ENCODE data around the gene ZNF862. TPM values are rescaled to one million over a fixed set of nuclear protein-coding genes. Genes with fewer than 3 reads are reported as not detected.

Gene ZNF862
- total RNA-seq, 1 experiment from 2014 or later, result 42.4 TPM

- Histone ChIP-seq H3K4me2 (no peak overlapping the region), H3K27ac (no peak overlapping the region), H3K4me3 (no peak overlapping the region), H3F3A (ENCODE audit: insufficient read depth, low read depth) (no peaks in the 10 kb centered on the region), H3K36me3 (ENCODE audit: low read depth) (no peaks in the 10 kb centered on the region), H3K79me2 (ENCODE audit: low read depth) (no peaks in the 10 kb centered on the region), H3K9me2 (ENCODE audit: insufficient read depth) (no peaks in the 10 kb centered on the region), H3K27me3 (ENCODE audit: insufficient read depth, low read depth) (peaks cover 44% of the 10 kb centered on the region), H3K4me1 (replicated peaks; ENCODE audit: insufficient read depth) (no peaks in the 10 kb centered on the region), H3K9me3 (ENCODE audit: insufficient read depth, low read depth) (no peaks in the 10 kb centered on the region), H2AFZ (no peak overlapping the region), H4K20me1 (ENCODE audit: insufficient read depth) (no peaks in the 10 kb centered on the region)
- BruUV-seq (replicated peaks), result no TSS peak
- intact Hi-C loops (cut with micrococcal nuclease; ENCODE audit: unreplicated experiment), result no loop called here
- TF ChIP-seq, protein P1, sequence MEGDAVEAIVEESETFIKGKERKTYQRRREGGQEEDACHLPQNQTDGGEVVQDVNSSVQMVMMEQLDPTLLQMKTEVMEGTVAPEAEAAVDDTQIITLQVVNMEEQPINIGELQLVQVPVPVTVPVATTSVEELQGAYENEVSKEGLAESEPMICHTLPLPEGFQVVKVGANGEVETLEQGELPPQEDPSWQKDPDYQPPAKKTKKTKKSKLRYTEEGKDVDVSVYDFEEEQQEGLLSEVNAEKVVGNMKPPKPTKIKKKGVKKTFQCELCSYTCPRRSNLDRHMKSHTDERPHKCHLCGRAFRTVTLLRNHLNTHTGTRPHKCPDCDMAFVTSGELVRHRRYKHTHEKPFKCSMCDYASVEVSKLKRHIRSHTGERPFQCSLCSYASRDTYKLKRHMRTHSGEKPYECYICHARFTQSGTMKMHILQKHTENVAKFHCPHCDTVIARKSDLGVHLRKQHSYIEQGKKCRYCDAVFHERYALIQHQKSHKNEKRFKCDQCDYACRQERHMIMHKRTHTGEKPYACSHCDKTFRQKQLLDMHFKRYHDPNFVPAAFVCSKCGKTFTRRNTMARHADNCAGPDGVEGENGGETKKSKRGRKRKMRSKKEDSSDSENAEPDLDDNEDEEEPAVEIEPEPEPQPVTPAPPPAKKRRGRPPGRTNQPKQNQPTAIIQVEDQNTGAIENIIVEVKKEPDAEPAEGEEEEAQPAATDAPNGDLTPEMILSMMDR (conservative IDR thresholded peaks at IDR 0.05), result no peak
- no peak for TF ChIP-seq EZH2 (IDR thresholded peaks at IDR 0.05; ENCODE audit: low read depth)
- no peak for DNase-seq
- CTCF ChIA-PET, result interaction anchor here (0.7 kb wide), 1 partner anchor 75 kb away, joined by 4 read pairs; no protein-coding TSS in a partner anchor
- POLR2A ChIA-PET (ENCODE audit: unreplicated experiment), result no interaction called here
Observed at GRCh38 chr7:149813254-149814035, 24.7 kb upstream of the ZNF862 start.

GRCh38 chr7:149814494-149814893 is 23.7 kb upstream of the ZNF862 start:
- Histone ChIP-seq H4K20me1 (ENCODE audit: insufficient read depth) (no peaks in the 10 kb centered on the region), H3K9me3 (ENCODE audit: insufficient read depth, low read depth) (no peaks in the 10 kb centered on the region), H3K79me2 (ENCODE audit: low read depth) (no peaks in the 10 kb centered on the region), H3F3A (ENCODE audit: insufficient read depth, low read depth) (no peaks in the 10 kb centered on the region), H3K27me3 (ENCODE audit: insufficient read depth, low read depth) (peaks cover 46% of the 10 kb centered on the region), H3K27ac (no peak overlapping the region), H3K4me3 (no peak overlapping the region), H3K9me2 (ENCODE audit: insufficient read depth) (no peaks in the 10 kb centered on the region), H2AFZ (no peak overlapping the region), H3K36me3 (ENCODE audit: low read depth) (no peaks in the 10 kb centered on the region), H3K4me2 (no peak overlapping the region), H3K4me1 (replicated peaks; ENCODE audit: insufficient read depth) (no peaks in the 10 kb centered on the region)
- no TSS peak for BruUV-seq (replicated peaks)
- DNase-seq, result no peak
- TF ChIP-seq EZH2 (IDR thresholded peaks at IDR 0.05; ENCODE audit: low read depth), result no peak
- TF ChIP-seq, protein P1 (conservative IDR thresholded peaks at IDR 0.05), result no peak
- ChIA-PET CTCF (interaction anchor here (0.7 kb wide), 1 partner anchor 76 kb away, joined by 4 read pairs; no protein-coding TSS in a partner anchor), POLR2A (ENCODE audit: unreplicated experiment) (no interaction called here)
- intact Hi-C loops (cut with micrococcal nuclease; ENCODE audit: unreplicated experiment), result no loop called here

GRCh38 chr7:149815121-149815520 is 23.1 kb upstream of the ZNF862 start:
- ChIA-PET POLR2A (ENCODE audit: unreplicated experiment) (no interaction called here), CTCF (interaction anchor here (0.6 kb wide), 1 partner anchor 13 kb away, joined by 6 read pairs; no protein-coding TSS in a partner anchor)
- TF ChIP-seq, protein P1 (conservative IDR thresholded peaks at IDR 0.05), result no peak
- no peak for TF ChIP-seq EZH2 (IDR thresholded peaks at IDR 0.05; ENCODE audit: low read depth)
- Histone ChIP-seq H3F3A (ENCODE audit: insufficient read depth, low read depth) (no peaks in the 10 kb centered on the region), H3K9me2 (ENCODE audit: insufficient read depth) (no peaks in the 10 kb centered on the region), H3K27me3 (ENCODE audit: insufficient read depth, low read depth) (peaks cover 45% of the 10 kb centered on the region), H3K4me1 (replicated peaks; ENCODE audit: insufficient read depth) (no peaks in the 10 kb centered on the region), H3K36me3 (ENCODE audit: low read depth) (no peaks in the 10 kb centered on the region), H3K4me2 (no peak overlapping the region), H3K27ac (no peak overlapping the region), H4K20me1 (ENCODE audit: insufficient read depth) (no peaks in the 10 kb centered on the region), H3K9me3 (ENCODE audit: insufficient read depth, low read depth) (no peaks in the 10 kb centered on the region), H3K79me2 (ENCODE audit: low read depth) (no peaks in the 10 kb centered on the region), H2AFZ (no peak overlapping the region), H3K4me3 (no peak overlapping the region)
- intact Hi-C loops (cut with micrococcal nuclease; ENCODE audit: unreplicated experiment), result no loop called here
- no TSS peak for BruUV-seq (replicated peaks)
- DNase-seq, result no peak
